ENCODE data around the gene PPP1R14C. TPM values are rescaled to one million over a fixed set of nuclear protein-coding genes. Genes with fewer than 3 reads are reported as not detected.

Gene PPP1R14C
- total RNA-seq, 4 donors from 2014 or later: 34.7 to 102 (median 79.7) TPM

GRCh38 chr6:150286912-150287311, 144.1 kb downstream of the PPP1R14C start:
- 86 to 92% methylated on average over 2 of the region's 2 CpGs for WGBS, 2 donors
- no peaks in the 10 kb centered on the region for H3K36me3 ChIP-seq
- no peak for TF ChIP-seq CTCF (IDR thresholded peaks at IDR 0.05)
- TF ChIP-seq POLR2A (IDR thresholded peaks at IDR 0.05): no peak
- no peak overlapping the region for H3K4me3 ChIP-seq (replicated peaks in 1 of 3)
- H3K27ac ChIP-seq: no peak overlapping the region
- intact Hi-C loops (cut with DNase I): no loop called here
- H3K9me3 ChIP-seq: no peaks in the 10 kb centered on the region
- H3K27me3 ChIP-seq: no peaks in the 10 kb centered on the region
- H3K4me1 ChIP-seq: peaks cover 19 to 26% of the 10 kb centered on the region in 2 donors
- no peak for DNase-seq

GRCh38 chr6:150288456-150288855, 145.6 kb downstream of the PPP1R14C start:
- no peaks in the 10 kb centered on the region for H3K36me3 ChIP-seq
- H3K4me1 ChIP-seq: peaks cover 19 to 41% of the 10 kb centered on the region in 2 donors
- H3K27me3 ChIP-seq: no peaks in the 10 kb centered on the region
- no peak for DNase-seq
- no peaks in the 10 kb centered on the region for H3K9me3 ChIP-seq
- 76 to 77% methylated on average over 4 of the region's 4 CpGs for WGBS, 2 donors
- intact Hi-C loops (cut with DNase I): no loop called here
- H3K27ac ChIP-seq: peak overlapping the region in 1 of 3 donors; percentile 95
- H3K4me3 ChIP-seq (replicated peaks in 1 of 3): no peak overlapping the region
- no peak for TF ChIP-seq CTCF (IDR thresholded peaks at IDR 0.05)
- no peak for TF ChIP-seq POLR2A (IDR thresholded peaks at IDR 0.05)

GRCh38 chr6:150289454-150290071, 146.7 kb downstream of the PPP1R14C start:
- Histone ChIP-seq H3K36me3 (no peaks in the 10 kb centered on the region), H3K27ac (peak overlapping the region; percentile 77 to 95 (median 84)), H3K9me3 (no peaks in the 10 kb centered on the region), H3K4me3 (replicated peaks in 1 of 3) (no peak overlapping the region), H3K27me3 (no peaks in the 10 kb centered on the region), H3K4me1 (peaks cover 19 to 51% of the 10 kb centered on the region in 2 donors)
- WGBS, 2 donors: 73 to 75% methylated on average over 8 of the region's 8 CpGs
- TF ChIP-seq POLR2A (IDR thresholded peaks at IDR 0.05): no peak
- TF ChIP-seq CTCF (IDR thresholded peaks at IDR 0.05): no peak
- DNase-seq: no peak
- intact Hi-C loops (cut with DNase I): no loop called here

- 25 to 45% methylated on average over 8 to 10 of the region's 10 CpGs for WGBS, 2 donors
- Histone ChIP-seq H3K27me3 (no peaks in the 10 kb centered on the region), H3K4me3 (replicated peaks in 1 of 3) (no peak overlapping the region), H3K36me3 (no peaks in the 10 kb centered on the region), H3K4me1 (peaks cover 19 to 51% of the 10 kb centered on the region in 2 donors), H3K9me3 (no peaks in the 10 kb centered on the region), H3K27ac (peak overlapping the region; percentile 77 to 95 (median 84))
- DNase-seq: peak; percentile 90 to 92
- intact Hi-C loops (cut with DNase I): no loop called here
- TF ChIP-seq POLR2A (IDR thresholded peaks at IDR 0.05) (peak in 1 of 2 donors; percentile 29), CTCF (IDR thresholded peaks at IDR 0.05) (no peak)
Measured at GRCh38 chr6:150290429-150290828, 147.6 kb downstream of the PPP1R14C start.

- H3K27ac ChIP-seq: peak overlapping the region; percentile 77 to 95 (median 84)
- intact Hi-C loops (cut with DNase I): no loop called here
- no peaks in the 10 kb centered on the region for H3K36me3 ChIP-seq
- H3K27me3 ChIP-seq: no peaks in the 10 kb centered on the region
- no peaks in the 10 kb centered on the region for H3K9me3 ChIP-seq
- TF ChIP-seq POLR2A (IDR thresholded peaks at IDR 0.05) (no peak), CTCF (IDR thresholded peaks at IDR 0.05) (no peak)
- DNase-seq: peak; percentile 71 to 74
- H3K4me3 ChIP-seq (replicated peaks in 1 of 3): no peak overlapping the region
- 66 to 71% methylated on average over 10 of the region's 10 CpGs for WGBS, 2 donors
- peaks cover 21 to 55% of the 10 kb centered on the region in 2 donors for H3K4me1 ChIP-seq
Measured at GRCh38 chr6:150291968-150292710, 149.3 kb downstream of the PPP1R14C start.
